Tracheal epithelial cell (primary cell): Measurements from ENCODE around the gene CCDC85A. TPM values are rescaled to one million over a fixed set of nuclear protein-coding genes. Genes with fewer than 3 reads are reported as not detected.

Source experiments
- total RNA-seq: library from RNA; depleted of rRNA; stranded (reverse); fragments of >200 nt; gene quantifications from 2 replicates; pipeline ENCODE4 v1.2.1, GENCODE V29; 2014

CCDC85A gene
- total RNA-seq, result under 0.01 TPM in 1 of 2 replicates, not detected in the other

DNA sequence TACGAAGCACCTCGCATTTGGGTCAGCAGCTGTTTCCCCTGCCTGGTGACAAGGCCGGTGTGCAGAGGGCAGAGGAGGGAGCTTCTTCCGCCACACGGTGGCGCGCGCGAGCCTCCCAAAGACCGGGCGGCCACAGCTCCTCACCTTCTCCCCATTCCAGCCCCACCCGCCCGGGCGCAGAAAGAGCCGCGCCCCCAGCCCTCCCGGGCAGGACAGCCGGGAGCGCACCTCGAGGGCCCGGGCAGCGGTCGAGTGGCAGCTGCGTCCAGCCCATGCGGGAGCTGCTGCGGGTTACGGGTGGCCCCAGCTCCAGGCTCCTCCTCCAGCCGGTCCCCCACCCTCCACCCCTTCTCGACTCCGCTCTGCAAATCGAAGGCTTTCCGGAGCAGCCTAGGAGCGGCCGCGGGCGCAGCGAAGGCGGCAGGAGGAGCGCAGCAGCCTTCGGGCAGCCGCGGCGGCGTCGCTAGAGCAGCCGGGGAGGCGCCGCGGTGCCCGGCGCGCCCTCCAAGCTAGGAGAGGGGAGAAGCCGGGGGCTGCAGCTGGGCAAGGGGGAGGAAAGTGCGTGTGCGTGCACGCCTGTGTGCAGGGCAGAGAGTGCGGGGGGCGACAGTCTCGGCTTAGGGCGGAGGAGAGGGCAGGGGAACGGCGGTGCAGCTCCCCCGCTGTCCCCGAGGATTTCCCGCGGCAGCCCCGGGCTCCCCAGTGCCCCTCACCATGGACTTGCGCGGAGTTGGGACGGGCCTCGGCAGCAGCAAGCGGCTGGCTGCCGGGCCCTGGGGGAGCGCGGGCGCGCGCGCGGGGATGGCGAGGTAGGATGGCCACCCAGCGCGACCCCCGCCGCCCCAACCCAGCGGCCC lies at the start of gene CCDC85A:
Gene CCDC85A, plus strand, starts transcription at position 348 of the 857 bp plus-strand sequence. CDS start 635 bp downstream, outside the sequence.

